HUDEP-2 (cell line): ENCODE measurements around the gene RIPOR2.
A peak's percentile ranks its signal among the peaks of the same experiment; 100 is the strongest.
"Not testable (repeated sequence)": the region's sequence is repeated elsewhere in the genome, so short reads cannot be mapped to it uniquely, and the experiment has no call there.

ENCODE experiments used
- DNase-seq, 76 experiments: peaks; one replicate each; lab custom pipeline; 2025; ENCODE audit not compliant: unreplicated experiment in 76 of 76; lab: John Stamatoyannopoulos, UW

Gene RIPOR2

GRCh38 chr6:24775520-24776058 is 160.2 kb downstream of the RIPOR2 start:
- peak in 1 of 76 experiments; percentile 21 for DNase-seq

DNA sequence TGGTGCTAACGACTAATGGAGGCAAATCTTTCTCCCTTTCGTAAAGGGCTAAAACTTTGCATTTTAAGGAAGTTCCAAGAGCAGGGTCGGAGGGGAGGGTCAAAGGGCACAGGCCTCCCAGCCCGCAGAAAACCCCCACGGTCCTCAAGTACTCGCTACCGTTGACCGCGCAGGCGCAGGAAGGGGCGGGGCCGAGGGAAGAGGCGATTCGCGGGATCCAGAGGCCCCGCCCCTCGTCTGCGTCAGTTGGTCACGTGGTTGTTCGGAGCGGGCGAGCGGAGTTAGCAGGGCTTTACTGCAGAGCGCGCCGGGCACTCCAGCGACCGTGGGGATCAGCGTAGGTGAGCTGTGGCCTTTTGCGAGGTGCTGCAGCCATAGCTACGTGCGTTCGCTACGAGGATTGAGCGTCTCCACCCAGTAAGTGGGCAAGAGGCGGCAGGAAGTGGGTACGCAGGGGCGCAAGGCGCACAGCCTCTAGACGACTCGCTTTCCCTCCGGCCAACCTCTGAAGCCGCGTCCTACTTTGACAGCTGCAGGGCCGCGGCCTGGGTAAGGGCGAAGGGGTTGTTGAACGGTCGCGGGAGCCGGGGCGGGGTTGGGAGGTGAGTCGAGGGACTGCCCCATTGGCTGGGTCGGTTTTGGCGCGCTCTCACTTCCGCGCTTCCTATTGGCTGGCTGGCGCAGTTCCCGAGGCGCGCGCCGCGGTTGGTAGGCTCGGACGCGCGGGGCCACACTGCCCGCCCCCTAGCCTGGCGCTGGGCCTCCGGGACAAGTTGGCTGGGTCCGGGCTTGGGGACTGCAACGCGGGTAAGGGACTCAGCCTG is 160.9 kb downstream of the RIPOR2 start, which contains the start of gene GMNN:
Gene GMNN, plus strand, starts transcription at position 242 of the 824 bp plus-strand sequence. CDS start 2,310 bp downstream, outside the sequence.
- DNase-seq: peak; percentile 72 to 100 (median 99)

DNA sequence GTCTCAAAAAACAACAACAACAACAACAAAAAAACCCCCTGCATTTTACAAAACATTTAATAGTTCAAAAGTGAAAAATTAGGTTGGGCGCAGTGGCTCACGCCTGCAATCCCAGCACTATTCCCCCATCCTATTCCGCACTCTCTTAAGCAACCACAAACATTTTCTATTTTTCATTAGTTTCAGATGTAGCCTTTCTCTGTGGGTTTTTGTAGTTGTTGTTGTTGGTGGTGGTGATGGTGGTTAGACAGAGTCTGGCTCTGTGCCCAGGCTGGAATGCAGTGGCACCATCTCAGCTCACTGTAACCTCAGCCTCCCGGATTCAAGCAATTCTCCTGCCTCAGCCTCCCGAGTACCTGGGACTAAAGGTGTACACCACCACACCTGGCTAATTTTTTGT is 167.4 kb downstream of the RIPOR2 start:
- DNase-seq: no peak

DNA sequence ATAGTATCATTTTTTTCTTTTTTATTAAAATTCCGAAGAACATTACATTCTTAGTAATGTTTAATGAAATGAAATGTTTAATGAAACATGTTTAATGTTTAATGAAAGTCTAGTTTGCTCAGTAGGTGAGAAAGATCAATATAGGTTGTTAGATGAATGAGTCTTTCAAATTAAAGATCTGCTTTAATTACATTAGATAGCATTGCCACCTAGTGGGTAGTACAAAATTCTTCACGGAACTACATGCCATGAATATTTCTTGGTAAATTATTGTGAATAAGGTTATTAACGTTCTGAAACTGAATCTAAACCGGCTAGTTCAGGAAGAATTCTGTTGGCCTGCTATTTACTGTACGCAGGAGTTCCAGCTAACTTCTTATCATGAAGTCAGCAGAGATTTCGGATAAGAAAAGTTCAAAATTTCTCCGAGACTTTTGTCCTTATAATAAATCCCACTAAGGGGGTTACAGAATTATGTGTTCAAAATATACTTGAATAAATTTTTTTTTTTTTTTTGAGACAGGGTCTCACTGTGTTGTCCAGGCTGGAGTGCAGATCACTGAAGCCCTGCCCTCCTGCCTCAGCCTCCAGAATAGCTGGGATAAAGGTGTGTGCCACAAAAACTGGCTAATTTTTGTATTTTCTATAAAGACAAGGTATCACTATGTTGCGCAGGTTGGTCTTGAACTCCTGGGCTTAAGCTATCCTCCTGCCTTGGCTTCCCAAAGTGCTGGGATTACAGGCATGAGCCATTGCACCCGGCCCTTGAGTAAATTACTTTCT is 168.9 kb downstream of the RIPOR2 start:
- DNase-seq: peak in 16 of 76 experiments; percentile 8 to 50 (median 30)

DNA sequence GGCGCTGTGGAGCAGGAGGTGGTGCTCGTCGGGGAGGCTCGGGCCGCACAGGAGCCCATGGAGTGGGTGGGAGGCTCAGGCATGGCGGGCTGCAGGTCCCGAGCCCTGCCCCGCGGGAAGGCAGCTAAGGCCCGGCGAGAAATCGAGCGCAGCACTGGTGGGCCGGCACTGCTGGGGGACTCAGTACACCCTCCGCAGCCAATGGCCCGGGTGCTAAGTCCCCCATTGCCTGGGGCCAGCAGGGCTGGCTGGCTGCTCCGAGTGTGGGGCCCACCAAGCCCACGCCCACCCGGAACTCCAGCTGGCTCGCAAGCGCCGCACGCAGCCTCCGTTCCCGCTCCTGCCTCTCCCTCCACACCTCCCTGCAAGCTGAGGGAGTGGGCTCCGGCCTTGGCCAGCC is 169.8 kb downstream of the RIPOR2 start:
- not testable (repeated sequence) for DNase-seq

DNA sequence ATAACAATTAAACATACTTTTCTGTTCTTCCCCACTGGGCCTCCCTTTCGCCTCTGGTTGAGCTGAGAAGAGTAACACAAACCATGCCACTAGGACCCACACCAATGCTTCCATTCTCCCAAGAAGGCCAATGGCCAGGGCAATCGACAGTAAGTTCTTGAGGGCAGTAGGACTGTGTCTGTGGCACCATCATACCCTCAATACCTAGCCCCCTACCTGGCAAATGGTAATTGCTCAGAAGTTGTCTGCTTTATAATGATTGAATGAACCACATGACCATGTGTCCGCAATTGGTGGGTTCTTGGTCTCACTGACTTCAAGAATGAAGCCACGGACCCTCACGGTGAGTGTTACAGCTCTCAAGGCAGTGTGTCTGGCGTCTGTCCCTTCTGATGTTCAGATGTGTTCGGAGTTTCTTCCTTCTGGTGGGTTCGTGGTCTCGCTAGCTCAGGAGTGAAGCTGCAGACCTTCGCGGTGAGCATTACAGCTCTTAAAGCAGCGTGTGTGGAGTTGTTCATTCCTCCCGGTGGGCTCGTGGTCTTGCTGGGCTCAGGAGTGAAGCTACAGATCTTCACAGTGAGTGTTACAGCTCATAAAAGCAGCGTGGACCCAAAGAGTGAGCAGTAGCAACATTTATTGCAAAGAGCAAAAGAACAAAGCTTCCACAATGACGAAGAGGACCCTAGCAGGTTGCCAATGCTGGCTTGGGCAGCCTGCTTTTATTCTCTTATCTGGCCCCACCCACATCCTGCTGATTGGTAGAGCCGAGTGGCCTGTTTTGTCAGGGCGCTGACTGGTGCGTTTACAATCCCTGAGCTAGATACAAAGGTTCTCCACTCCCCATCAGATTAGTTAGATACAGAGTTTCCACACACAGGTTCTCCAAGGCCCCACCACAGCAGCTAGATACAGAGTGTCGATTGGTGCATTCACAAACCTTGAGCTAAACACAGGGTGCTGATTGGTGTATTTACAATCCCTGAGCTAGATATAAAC is 170.6 kb downstream of the RIPOR2 start:
- DNase-seq: not testable (repeated sequence)

DNA sequence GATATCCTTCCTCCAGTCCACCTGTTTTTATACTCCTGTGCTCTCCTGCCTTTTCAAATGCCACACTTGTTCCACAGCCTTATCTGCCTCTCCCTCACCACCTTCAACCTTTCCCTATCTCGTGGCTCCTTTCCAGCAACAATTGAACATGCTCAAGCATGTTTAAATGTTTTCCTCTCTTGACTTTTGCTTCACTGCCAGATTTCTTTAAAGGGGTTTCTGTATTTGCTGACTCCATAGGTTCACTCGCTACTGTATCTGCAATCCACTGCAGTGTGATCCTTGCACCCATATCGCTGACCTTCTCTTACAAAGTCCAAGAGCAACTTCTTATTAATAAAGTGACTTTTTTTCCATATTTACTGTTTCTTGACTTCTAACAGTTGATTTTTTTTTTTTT is 172.2 kb downstream of the RIPOR2 start:
- DNase-seq: peak in 15 of 76 experiments; percentile 11 to 51 (median 27)

DNA sequence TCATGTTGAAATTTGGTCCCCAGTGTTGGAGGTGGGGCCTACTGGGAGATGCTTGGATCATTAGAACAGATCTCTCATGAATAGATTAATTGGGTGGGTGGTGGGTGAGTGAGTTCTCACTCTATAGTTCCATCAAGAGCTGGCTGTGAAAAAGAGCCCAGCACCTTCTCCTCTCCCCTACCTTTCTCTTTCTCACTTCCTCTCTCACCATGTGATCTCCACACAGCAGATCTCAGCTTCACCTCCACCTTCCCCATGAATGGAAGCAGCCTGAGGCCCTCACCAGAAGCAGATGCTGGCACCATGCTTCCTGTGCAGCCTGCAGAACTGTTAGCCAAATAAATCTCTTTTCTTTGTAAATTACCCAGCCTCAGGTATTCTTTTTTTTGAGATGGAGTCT is 173.9 kb downstream of the RIPOR2 start:
- DNase-seq: no peak

DNA sequence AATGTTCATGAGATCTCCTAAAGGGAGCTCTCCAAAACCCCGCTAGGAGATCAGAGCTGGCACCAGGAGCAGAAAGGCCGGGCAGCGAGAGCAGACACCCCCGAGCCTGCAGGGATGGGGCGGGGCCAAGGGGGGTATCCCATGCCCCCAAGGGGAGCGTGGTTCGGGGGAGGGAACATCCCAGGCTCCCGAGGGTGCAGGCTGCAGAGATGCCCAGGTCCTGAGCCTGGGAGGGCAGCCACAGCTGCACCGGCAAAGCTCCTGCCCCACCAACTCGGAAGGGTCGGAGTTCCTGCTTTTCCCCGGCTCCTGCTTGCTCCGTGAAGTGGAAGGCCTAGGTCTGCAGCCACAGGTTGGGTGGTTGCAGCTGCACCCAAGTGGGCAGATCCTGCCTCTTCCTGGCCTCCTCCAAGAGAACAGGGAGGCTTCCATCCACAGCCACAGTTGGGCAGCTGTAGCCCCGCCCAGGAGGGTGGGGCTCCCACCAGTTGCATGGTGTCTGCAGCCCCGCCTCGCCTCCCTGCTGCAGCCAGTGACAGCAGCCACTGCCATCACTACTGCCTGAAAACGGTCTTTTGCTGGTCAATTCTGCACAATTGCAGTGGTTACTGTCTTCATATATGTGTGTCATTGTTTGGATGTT is 174.4 kb downstream of the RIPOR2 start:
- peak in 46 of 76 experiments; percentile 19 to 62 (median 41) for DNase-seq

DNA sequence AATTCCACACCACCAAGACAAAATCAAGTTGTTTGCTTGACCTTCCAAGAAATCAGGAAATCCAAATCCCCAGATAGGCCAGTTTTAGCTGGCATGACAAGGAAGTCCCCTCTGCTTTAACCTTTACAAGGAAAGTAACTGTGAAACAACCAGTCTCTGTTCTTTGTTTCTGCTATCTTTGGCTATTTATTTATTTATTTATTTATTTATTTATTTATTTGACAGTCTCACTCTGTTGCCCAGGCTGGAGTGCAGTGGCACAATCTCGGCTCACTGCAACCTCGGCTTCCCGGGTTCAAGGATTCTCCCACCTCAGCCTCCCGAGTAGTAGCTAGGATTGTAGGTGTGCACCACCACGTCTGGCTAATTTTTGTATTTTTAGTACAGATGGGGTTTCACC is 175.6 kb downstream of the RIPOR2 start:
- no peak for DNase-seq

GRCh38 chr6:24759718-24760117 is 176.0 kb downstream of the RIPOR2 start:
- DNase-seq: no peak

- no peak for DNase-seq
Observed at GRCh38 chr6:24757611-24758010, 178.1 kb downstream of the RIPOR2 start.

- DNase-seq: peak in 32 of 76 experiments; percentile 8 to 68 (median 48)
Observed at GRCh38 chr6:24755279-24755678, 180.5 kb downstream of the RIPOR2 start.

DNA sequence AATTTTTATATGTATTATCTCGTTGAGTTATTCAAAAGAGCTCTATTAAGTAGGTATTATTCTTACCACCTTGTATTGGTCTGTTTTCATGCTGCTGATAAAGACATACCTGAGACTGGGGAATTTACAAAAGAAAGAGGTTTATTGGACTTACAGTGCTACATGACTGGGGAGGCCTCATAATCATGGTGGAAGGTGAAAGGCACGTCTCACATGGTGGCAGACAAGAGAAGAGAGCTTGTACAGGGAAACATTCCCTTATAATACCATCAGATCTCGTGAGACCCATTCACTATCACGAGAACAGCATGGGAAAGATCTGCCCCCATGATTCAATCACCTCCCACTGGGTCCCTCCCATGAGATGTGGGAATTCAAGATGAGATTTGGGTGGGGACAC is 181.4 kb downstream of the RIPOR2 start:
- not testable (repeated sequence) for DNase-seq
